ENCODE data around the gene P2RY8. TPM values are rescaled to one million over a fixed set of nuclear protein-coding genes. Genes with fewer than 3 reads are reported as not detected.

P2RY8 gene
- total and polyA plus RNA-seq, 2 donors (not counting 1 experiment from before 2014, with no cell fraction given), result 72.3 to 142 TPM

DNA sequence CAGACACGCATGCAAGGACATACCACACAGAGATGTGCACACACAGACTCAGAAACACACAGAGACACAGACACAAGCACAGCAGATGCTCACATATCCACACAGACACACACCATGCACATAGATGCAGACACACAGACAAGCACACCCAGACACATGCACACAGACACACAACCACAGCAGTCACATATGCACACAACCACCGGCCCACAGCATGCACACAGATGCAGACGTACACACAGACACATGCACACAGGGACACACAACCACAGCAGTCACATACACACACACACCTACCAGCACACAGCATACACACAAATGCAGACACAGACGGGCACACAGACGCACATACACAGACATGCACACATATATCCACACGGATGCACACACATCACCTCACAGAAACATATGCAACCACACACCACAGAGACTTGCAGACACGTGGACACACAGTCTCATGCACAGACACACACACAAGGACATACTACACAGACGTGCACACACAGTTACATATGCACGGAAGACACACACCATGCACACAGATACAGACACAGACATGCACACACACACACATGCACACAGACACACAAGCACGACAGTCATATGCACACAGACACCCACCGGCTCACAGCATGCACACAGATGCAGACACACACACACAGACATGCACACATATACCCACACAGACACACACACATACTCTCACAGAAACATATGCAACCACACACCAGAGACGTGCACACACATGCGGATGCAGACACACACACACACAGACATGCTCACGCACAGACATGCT lies 119.8 kb downstream of the P2RY8 start:
- Histone ChIP-seq H2AFZ (ENCODE audit: insufficient read depth, low read depth, low read length, poor library complexity, severe bottlenecking) (no peak overlapping the region), H3K4me3 (ENCODE audit: control extremely low read depth in 1 of 5, extremely low read depth in 1 of 5, insufficient read depth in 1 of 5, low read depth in 2 of 5, low read length in 4 of 5) (no peak overlapping the region), H3K36me3 (replicated peaks in 1 of 2; ENCODE audit: control extremely low read depth in 1 of 2, control insufficient read depth in 1 of 2, extremely low read depth in 1 of 2, insufficient read depth in 2 of 2, low read length in 1 of 2) (peaks cover 2 to 42% of the 10 kb centered on the region in 2 experiments), H3K4me2 (replicated peaks; ENCODE audit: low read depth, low read length, poor library complexity, severe bottlenecking) (no peak overlapping the region), H3K27ac (ENCODE audit: low read length in 2 of 2) (no peak overlapping the region), H3K79me2 (ENCODE audit: control insufficient read depth, insufficient read depth, low read length) (no peaks in the 10 kb centered on the region), H3K4me1 (ENCODE audit: control insufficient read depth in 2 of 2, insufficient read depth in 2 of 2, low read length in 2 of 2) (no peaks in the 10 kb centered on the region), H3K9me3 (ENCODE audit: control extremely low read depth in 1 of 3, control insufficient read depth in 2 of 3, insufficient read depth in 1 of 3, low read length in 2 of 3) (peaks cover 0 to 50% (median 11%) of the 10 kb centered on the region in 3 donors), H3K27me3 (replicated peaks in 1 of 4; ENCODE audit: control extremely low read depth in 1 of 4, control insufficient read depth in 3 of 4, insufficient read depth in 4 of 4, low read length in 3 of 4) (no peaks in the 10 kb centered on the region), H3K9ac (ENCODE audit: low read length) (no peak overlapping the region), H4K20me1 (ENCODE audit: control insufficient read depth, insufficient read depth, low read length, poor library complexity, severe bottlenecking) (no peaks in the 10 kb centered on the region)
- DNase-seq (no peak), ATAC-seq (ENCODE audit: low read depth) (no peak)
- H3K9me3 Mint-ChIP-seq (ENCODE audit: insufficient read depth), result peaks cover 3% of the 10 kb centered on the region
- intact Hi-C loops (cut with micrococcal nuclease), result no loop called here
- 86% methylated on average over 14 of the region's 14 CpGs for WGBS (ENCODE audit: insufficient coverage)
- H3K27me3 Mint-ChIP-seq, result no peaks in the 10 kb centered on the region
- TF ChIP-seq, protein P1, sequence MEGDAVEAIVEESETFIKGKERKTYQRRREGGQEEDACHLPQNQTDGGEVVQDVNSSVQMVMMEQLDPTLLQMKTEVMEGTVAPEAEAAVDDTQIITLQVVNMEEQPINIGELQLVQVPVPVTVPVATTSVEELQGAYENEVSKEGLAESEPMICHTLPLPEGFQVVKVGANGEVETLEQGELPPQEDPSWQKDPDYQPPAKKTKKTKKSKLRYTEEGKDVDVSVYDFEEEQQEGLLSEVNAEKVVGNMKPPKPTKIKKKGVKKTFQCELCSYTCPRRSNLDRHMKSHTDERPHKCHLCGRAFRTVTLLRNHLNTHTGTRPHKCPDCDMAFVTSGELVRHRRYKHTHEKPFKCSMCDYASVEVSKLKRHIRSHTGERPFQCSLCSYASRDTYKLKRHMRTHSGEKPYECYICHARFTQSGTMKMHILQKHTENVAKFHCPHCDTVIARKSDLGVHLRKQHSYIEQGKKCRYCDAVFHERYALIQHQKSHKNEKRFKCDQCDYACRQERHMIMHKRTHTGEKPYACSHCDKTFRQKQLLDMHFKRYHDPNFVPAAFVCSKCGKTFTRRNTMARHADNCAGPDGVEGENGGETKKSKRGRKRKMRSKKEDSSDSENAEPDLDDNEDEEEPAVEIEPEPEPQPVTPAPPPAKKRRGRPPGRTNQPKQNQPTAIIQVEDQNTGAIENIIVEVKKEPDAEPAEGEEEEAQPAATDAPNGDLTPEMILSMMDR (IDR thresholded peaks at IDR 0.05), result no peak
- no peak for TF ChIP-seq EZH2 (IDR thresholded peaks at IDR 0.05; ENCODE audit: borderline replicate concordance, insufficient read depth, low read depth, low read length, poor library complexity, severe bottlenecking)
- POLR2A ChIA-PET, result no interaction called here
- no peak overlapping the region for H3K4me3 Mint-ChIP-seq
- H3K27ac Mint-ChIP-seq, result no peak overlapping the region
- no peaks in the 10 kb centered on the region for H3K4me1 Mint-ChIP-seq
- CTCF ChIA-PET, result no interaction called here

DNA sequence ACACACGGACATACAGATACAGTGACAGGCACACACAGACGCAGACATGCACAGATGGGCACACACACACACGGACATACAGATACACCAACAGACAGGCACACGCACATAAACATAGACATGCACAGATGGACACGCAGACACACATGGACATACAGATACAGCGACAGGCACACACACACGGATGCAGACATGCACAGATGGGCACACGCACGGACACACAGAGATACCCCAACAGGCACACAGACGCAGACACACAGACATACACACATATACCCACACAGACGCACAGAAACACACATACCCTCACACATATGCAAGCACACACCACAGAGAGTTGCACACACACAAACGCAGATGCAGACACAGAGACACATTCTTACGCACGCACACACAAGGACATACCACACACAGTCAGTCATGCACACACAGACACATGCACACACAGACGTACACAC lies 120.6 kb downstream of the P2RY8 start:
- H3K9me3 ChIP-seq (ENCODE audit: control extremely low read depth in 1 of 3, control insufficient read depth in 2 of 3, insufficient read depth in 1 of 3, low read length in 2 of 3), result peaks cover 0 to 42% (median 4%) of the 10 kb centered on the region in 3 donors
- H3K4me1 ChIP-seq (ENCODE audit: control insufficient read depth in 2 of 2, insufficient read depth in 2 of 2, low read length in 2 of 2), result peaks cover 0 to 3% of the 10 kb centered on the region in 2 donors
- no peak for DNase-seq
- H3K9ac ChIP-seq (ENCODE audit: low read length), result no peak overlapping the region
- H3K4me2 ChIP-seq (replicated peaks; ENCODE audit: low read depth, low read length, poor library complexity, severe bottlenecking), result no peak overlapping the region
- Mint-ChIP-seq H3K4me3 (no peak overlapping the region), H3K27ac (no peak overlapping the region), H3K4me1 (peaks cover 2% of the 10 kb centered on the region), H3K27me3 (no peaks in the 10 kb centered on the region), H3K9me3 (ENCODE audit: insufficient read depth) (peaks cover 3% of the 10 kb centered on the region)
- no peak for ATAC-seq (ENCODE audit: low read depth)
- H3K36me3 ChIP-seq (replicated peaks in 1 of 2; ENCODE audit: control extremely low read depth in 1 of 2, control insufficient read depth in 1 of 2, extremely low read depth in 1 of 2, insufficient read depth in 2 of 2, low read length in 1 of 2), result peaks cover 1 to 37% of the 10 kb centered on the region in 2 experiments
- H3K27ac ChIP-seq (ENCODE audit: low read length in 2 of 2), result no peak overlapping the region
- 84% methylated on average over 15 of the region's 15 CpGs for WGBS (ENCODE audit: insufficient coverage)
- CTCF ChIA-PET, result no interaction called here
- TF ChIP-seq EZH2 (IDR thresholded peaks at IDR 0.05; ENCODE audit: borderline replicate concordance, insufficient read depth, low read depth, low read length, poor library complexity, severe bottlenecking), result no peak
- TF ChIP-seq, protein P1 (IDR thresholded peaks at IDR 0.05), result no peak
- no peak overlapping the region for H2AFZ ChIP-seq (ENCODE audit: insufficient read depth, low read depth, low read length, poor library complexity, severe bottlenecking)
- no peaks in the 10 kb centered on the region for H3K27me3 ChIP-seq (replicated peaks in 1 of 4; ENCODE audit: control extremely low read depth in 1 of 4, control insufficient read depth in 3 of 4, insufficient read depth in 4 of 4, low read length in 3 of 4)
- H3K4me3 ChIP-seq (ENCODE audit: control extremely low read depth in 1 of 5, extremely low read depth in 1 of 5, insufficient read depth in 1 of 5, low read depth in 2 of 5, low read length in 4 of 5), result no peak overlapping the region
- POLR2A ChIA-PET, result no interaction called here
- no peaks in the 10 kb centered on the region for H4K20me1 ChIP-seq (ENCODE audit: control insufficient read depth, insufficient read depth, low read length, poor library complexity, severe bottlenecking)
- intact Hi-C loops (cut with micrococcal nuclease), result no loop called here
- no peaks in the 10 kb centered on the region for H3K79me2 ChIP-seq (ENCODE audit: control insufficient read depth, insufficient read depth, low read length)

Measured in B cell (primary cell).